Fibroblast of mammary gland (primary cell): ENCODE results near the gene PAX3.

Experiments
- DNase-seq: peaks from one replicate; pipeline ENCODE4 v3.0.0-alpha.2; 2010; ENCODE audit warnings: low read depth
- H3K4me3 ChIP-seq: 2 replicates; pipeline ENCODE4 v1.5.1; 2011; ENCODE audit warnings: low read depth, mild to moderate bottlenecking, low read length, moderate library complexity; ENCODE audit not compliant: control insufficient read depth
- TF ChIP-seq, protein P1 (sequence below): conservative IDR thresholded peaks from 2 replicates; pipeline ENCODE4 v1.5.1; 2011; ENCODE audit warnings: low read depth, low read length, inconsistent platforms; ENCODE audit not compliant: control insufficient read depth, insufficient read depth

The PAX3 gene

GRCh38 chr2:222301053-222301795, 2.4 kb upstream of the PAX3 start:
- H3K4me3 ChIP-seq = no peak overlapping the region
- TF ChIP-seq, protein P1, sequence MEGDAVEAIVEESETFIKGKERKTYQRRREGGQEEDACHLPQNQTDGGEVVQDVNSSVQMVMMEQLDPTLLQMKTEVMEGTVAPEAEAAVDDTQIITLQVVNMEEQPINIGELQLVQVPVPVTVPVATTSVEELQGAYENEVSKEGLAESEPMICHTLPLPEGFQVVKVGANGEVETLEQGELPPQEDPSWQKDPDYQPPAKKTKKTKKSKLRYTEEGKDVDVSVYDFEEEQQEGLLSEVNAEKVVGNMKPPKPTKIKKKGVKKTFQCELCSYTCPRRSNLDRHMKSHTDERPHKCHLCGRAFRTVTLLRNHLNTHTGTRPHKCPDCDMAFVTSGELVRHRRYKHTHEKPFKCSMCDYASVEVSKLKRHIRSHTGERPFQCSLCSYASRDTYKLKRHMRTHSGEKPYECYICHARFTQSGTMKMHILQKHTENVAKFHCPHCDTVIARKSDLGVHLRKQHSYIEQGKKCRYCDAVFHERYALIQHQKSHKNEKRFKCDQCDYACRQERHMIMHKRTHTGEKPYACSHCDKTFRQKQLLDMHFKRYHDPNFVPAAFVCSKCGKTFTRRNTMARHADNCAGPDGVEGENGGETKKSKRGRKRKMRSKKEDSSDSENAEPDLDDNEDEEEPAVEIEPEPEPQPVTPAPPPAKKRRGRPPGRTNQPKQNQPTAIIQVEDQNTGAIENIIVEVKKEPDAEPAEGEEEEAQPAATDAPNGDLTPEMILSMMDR = no peak
- no peak for DNase-seq

DNA sequence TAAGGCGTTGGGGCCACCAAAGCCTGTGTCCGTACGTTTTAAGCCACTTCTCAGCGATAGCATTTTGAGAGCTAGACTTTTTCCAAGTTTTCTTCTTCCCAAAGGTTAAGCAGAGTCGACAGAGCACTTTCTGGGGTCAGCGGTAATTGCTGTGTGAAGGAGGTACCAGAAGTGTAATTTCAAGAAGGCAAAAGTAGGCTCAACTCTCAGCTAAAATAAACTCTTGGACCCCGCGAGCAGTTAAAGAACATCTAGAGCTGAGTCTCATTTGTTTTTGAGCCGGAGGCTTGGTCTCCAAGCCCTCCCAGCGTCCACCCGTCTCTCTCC, 1.9 kb upstream of the PAX3 start:
- H3K4me3 ChIP-seq = no peak overlapping the region
- no peak for DNase-seq
- TF ChIP-seq, protein P1 = no peak

- H3K4me3 ChIP-seq = no peak overlapping the region
- no peak for DNase-seq
- TF ChIP-seq, protein P1 = no peak
These were observed 1.3 kb upstream of the PAX3 start for GRCh38 chr2:222299906-222300725.

DNA sequence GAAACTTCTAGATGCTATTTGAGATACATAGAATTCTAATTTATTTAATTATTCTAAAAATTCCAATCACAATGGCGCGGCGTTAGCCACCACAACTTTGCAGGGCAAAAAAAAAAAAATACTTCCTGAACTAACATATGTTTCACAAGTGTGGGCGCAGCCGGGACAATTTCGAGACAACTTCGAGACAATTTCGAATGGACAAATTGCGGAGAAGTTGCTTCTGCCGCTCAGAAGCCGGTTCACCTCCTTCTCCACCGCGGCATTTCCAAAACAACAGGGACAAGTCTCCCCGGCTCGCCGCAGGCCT, 842 bp downstream of the PAX3 start:
- TF ChIP-seq, protein P1 = no peak
- peak overlapping the region; percentile 17 for H3K4me3 ChIP-seq
- no peak for DNase-seq

GRCh38 chr2:222297600-222297935, 1.2 kb downstream of the PAX3 start:
- TF ChIP-seq, protein P1 = no peak
- no peak overlapping the region for H3K4me3 ChIP-seq
- no peak for DNase-seq

DNA sequence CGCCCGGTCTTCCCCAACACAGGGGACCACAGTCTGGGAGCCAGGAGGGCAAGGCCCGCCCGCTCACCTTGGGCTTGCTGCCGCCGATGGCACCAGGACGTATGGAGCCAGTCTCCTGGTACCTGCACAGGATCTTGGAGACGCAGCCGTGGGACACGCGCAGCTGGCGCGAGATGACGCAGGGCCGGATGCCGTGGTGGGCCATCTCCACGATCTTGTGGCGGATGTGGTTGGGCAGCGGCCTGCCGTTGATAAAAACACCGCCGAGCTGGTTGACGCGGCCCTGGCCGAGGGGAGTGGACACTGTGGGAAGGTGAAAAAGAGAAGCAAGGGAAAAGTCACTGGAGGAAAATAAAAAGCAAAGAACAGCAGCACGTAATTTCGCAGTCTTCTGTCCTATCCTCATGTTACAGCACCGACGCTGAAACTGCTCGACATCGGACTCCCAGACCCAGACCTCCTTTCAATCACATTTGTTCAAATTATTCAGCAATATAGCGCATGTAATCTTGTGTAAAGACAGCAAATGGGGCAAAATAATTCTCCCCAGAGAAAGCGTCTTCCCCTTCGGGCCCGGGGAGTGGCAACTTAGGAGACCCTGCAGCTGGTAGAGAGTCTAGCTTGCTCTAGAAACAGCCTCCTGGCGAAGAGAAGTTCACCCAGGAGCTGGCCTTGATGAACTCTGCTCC, 1.7 kb downstream of the PAX3 start:
- TF ChIP-seq, protein P1 = no peak
- H3K4me3 ChIP-seq = no peak overlapping the region

More for the DNA sequence above, 1.7 kb downstream of the PAX3 start:
- no peak for DNase-seq
